Activated CD4-positive, CD25-positive, alpha-beta regulatory T cell treated with anti-CD3 and anti-CD28 coated beads, Interleukin-2, amount 50 U/mL, for 72 hours (primary cell): ENCODE data around the gene LRP1.

Source experiments
- DNase-seq: peaks from one replicate; pipeline ENCODE4 v3.0.0; 2021

The LRP1 gene

GRCh38 chr12:57157588-57158173 lies 29.4 kb downstream of the LRP1 start:
- DNase-seq = no peak

- DNase-seq = no peak
These were observed 29.9 kb downstream of the LRP1 start for GRCh38 chr12:57158186-57158585.

GRCh38 chr12:57158665-57159064 lies 30.4 kb downstream of the LRP1 start:
- DNase-seq = no peak

- DNase-seq = no peak
These were observed 31.0 kb downstream of the LRP1 start for GRCh38 chr12:57159311-57159710.

GRCh38 chr12:57160040-57160439 lies 31.8 kb downstream of the LRP1 start:
- DNase-seq = no peak

- no peak for DNase-seq
These were observed 32.5 kb downstream of the LRP1 start for GRCh38 chr12:57160741-57161140.

- no peak for DNase-seq
These were observed 33.2 kb downstream of the LRP1 start for GRCh38 chr12:57161491-57161890.

GRCh38 chr12:57162553-57163125 lies 34.4 kb downstream of the LRP1 start:
- no peak for DNase-seq

- DNase-seq = no peak
These were observed 36.2 kb downstream of the LRP1 start for GRCh38 chr12:57164454-57164853.

- no peak for DNase-seq
These were observed 36.8 kb downstream of the LRP1 start for GRCh38 chr12:57164966-57165625.

- DNase-seq = no peak
These were observed 37.5 kb downstream of the LRP1 start for GRCh38 chr12:57165741-57166140.

GRCh38 chr12:57166971-57167371 lies 38.7 kb downstream of the LRP1 start:
- DNase-seq = no peak

GRCh38 chr12:57168058-57168457 lies 39.8 kb downstream of the LRP1 start:
- no peak for DNase-seq

GRCh38 chr12:57169046-57169795 lies 40.9 kb downstream of the LRP1 start:
- DNase-seq = no peak

- DNase-seq = no peak
These were observed 41.7 kb downstream of the LRP1 start for GRCh38 chr12:57169969-57170368.

GRCh38 chr12:57170408-57170807 lies 42.1 kb downstream of the LRP1 start:
- DNase-seq = no peak

GRCh38 chr12:57170927-57171326 lies 42.6 kb downstream of the LRP1 start:
- DNase-seq = no peak

GRCh38 chr12:57171668-57172067 lies 43.4 kb downstream of the LRP1 start:
- no peak for DNase-seq

GRCh38 chr12:57173089-57173488 lies 44.8 kb downstream of the LRP1 start:
- DNase-seq = no peak

- no peak for DNase-seq
These were observed 45.4 kb downstream of the LRP1 start for GRCh38 chr12:57173683-57174082.

- peak; percentile 71 for DNase-seq
These were observed 47.3 kb downstream of the LRP1 start for GRCh38 chr12:57175428-57176138.

GRCh38 chr12:57176139-57176477 lies 47.8 kb downstream of the LRP1 start:
- DNase-seq = no peak

- DNase-seq = no peak
These were observed 48.6 kb downstream of the LRP1 start for GRCh38 chr12:57176846-57177245.
